ENCODE results near the gene SLC38A2. TPM values are rescaled to one million over a fixed set of nuclear protein-coding genes. Genes with fewer than 3 reads are reported as not detected.

Gene SLC38A2
- total RNA-seq, 3 donors from 2014 or later: 250 to 424 (median 399) TPM

- H3K9me3 ChIP-seq: no peaks in the 10 kb centered on the region
- peak overlapping the region; percentile 98 to 100 for H3K27ac ChIP-seq
- H3K4me3 ChIP-seq: no peak overlapping the region
- peaks cover 0 to 24% of the 10 kb centered on the region in 2 donors for H3K4me1 ChIP-seq
- H3K36me3 ChIP-seq: no peaks in the 10 kb centered on the region
- no peaks in the 10 kb centered on the region for H3K27me3 ChIP-seq
- intact Hi-C loops (cut with DNase I; ENCODE audit: low total_unique reads): no loop called here
- no peak for DNase-seq (ENCODE audit: low spot score in 2 of 2)
- TF ChIP-seq POLR2A (IDR thresholded peaks at IDR 0.05): no peak
- no peak for TF ChIP-seq CTCF (IDR thresholded peaks at IDR 0.05)
- TF ChIP-seq POLR2AphosphoS5 (IDR thresholded peaks at IDR 0.05): no peak
Observed at GRCh38 chr12:46385438-46385837, 12.9 kb upstream of the SLC38A2 start.

GRCh38 chr12:46384451-46385309, 12.1 kb upstream of the SLC38A2 start:
- no peaks in the 10 kb centered on the region for H3K9me3 ChIP-seq
- H3K4me1 ChIP-seq: peaks cover 0 to 24% of the 10 kb centered on the region in 2 donors
- no peak for TF ChIP-seq POLR2AphosphoS5 (IDR thresholded peaks at IDR 0.05)
- no peak for TF ChIP-seq CTCF (IDR thresholded peaks at IDR 0.05)
- TF ChIP-seq POLR2A (IDR thresholded peaks at IDR 0.05): no peak
- intact Hi-C loops (cut with DNase I; ENCODE audit: low total_unique reads): no loop called here
- peak overlapping the region; percentile 98 to 100 for H3K27ac ChIP-seq
- H3K4me3 ChIP-seq: peak overlapping the region; percentile 76 to 78 (median 77)
- DNase-seq (ENCODE audit: low spot score in 2 of 2): no peak
- no peaks in the 10 kb centered on the region for H3K27me3 ChIP-seq
- H3K36me3 ChIP-seq: no peaks in the 10 kb centered on the region

- Histone ChIP-seq H3K4me1 (peaks cover 0 to 24% of the 10 kb centered on the region in 2 donors), H3K4me3 (peak overlapping the region; percentile 76 to 78 (median 77)), H3K27ac (peak overlapping the region; percentile 98 to 100), H3K36me3 (no peaks in the 10 kb centered on the region), H3K27me3 (no peaks in the 10 kb centered on the region), H3K9me3 (no peaks in the 10 kb centered on the region)
- TF ChIP-seq POLR2A (IDR thresholded peaks at IDR 0.05): peak; percentile 67
- peak; percentile 75 to 89 (median 82) for TF ChIP-seq POLR2AphosphoS5 (IDR thresholded peaks at IDR 0.05)
- TF ChIP-seq CTCF (IDR thresholded peaks at IDR 0.05): peak in 2 of 3 donors; percentile 23 to 40
- intact Hi-C loops (cut with DNase I; ENCODE audit: low total_unique reads): no loop called here
- peak; percentile 92 for DNase-seq (ENCODE audit: low spot score in 2 of 2)
Observed at GRCh38 chr12:46383654-46384450, 11.3 kb upstream of the SLC38A2 start.

GRCh38 chr12:46382964-46383653, 10.5 kb upstream of the SLC38A2 start:
- H3K36me3 ChIP-seq: no peaks in the 10 kb centered on the region
- DNase-seq (ENCODE audit: low spot score in 2 of 2): peak; percentile 95 to 98
- TF ChIP-seq POLR2AphosphoS5 (IDR thresholded peaks at IDR 0.05): peak; percentile 66 to 86 (median 86)
- peak in 1 of 3 donors; percentile 24 for TF ChIP-seq CTCF (IDR thresholded peaks at IDR 0.05)
- peak; percentile 72 for TF ChIP-seq POLR2A (IDR thresholded peaks at IDR 0.05)
- H3K4me3 ChIP-seq: peak overlapping the region; percentile 76 to 78 (median 77)
- H3K27ac ChIP-seq: peak overlapping the region; percentile 98 to 100
- peaks cover 0 to 24% of the 10 kb centered on the region in 2 donors for H3K4me1 ChIP-seq
- intact Hi-C loops (cut with DNase I; ENCODE audit: low total_unique reads): no loop called here
- H3K27me3 ChIP-seq: no peaks in the 10 kb centered on the region
- no peaks in the 10 kb centered on the region for H3K9me3 ChIP-seq
